Spleen (tissue), 11 donors: Measurements from ENCODE around the gene MAP3K12. TPM values are rescaled to one million over a fixed set of nuclear protein-coding genes. Genes with fewer than 3 reads are reported as not detected.

ENCODE experiments used
- DNase-seq: peaks from one replicate; pipeline ENCODE4 v3.0.0-alpha.2; 2020
- H3K27ac ChIP-seq, 8 donors: fragments of 200-600 bp; sonication (generic) in 7 of 8; 1 replicate in 4 of 8; 2 replicates in 4 of 8; pipeline versions ENCODE4 v1.5.0 to v1.8.0; 2016 to 2021; ENCODE audit warnings: inconsistent platforms in 4 of 8, mild to moderate bottlenecking in 4 of 8, moderate library complexity in 1 of 8
- H3K27me3 ChIP-seq, 7 donors: fragments of 200-600 bp; sonication (generic) in 6 of 7; replicated peaks in 1 of 7; 1 replicate in 4 of 7; 2 replicates in 3 of 7; pipeline versions ENCODE4 v1.5.0 to v1.8.0; 2016 to 2021; ENCODE audit warnings: inconsistent platforms in 3 of 7, mild to moderate bottlenecking in 1 of 7
- H3K36me3 ChIP-seq, 6 donors: fragments of 200-600 bp; sonication (generic) in 5 of 6; 1 replicate in 4 of 6; 2 replicates in 2 of 6; pipeline versions ENCODE4 v1.5.0 to v1.8.0; 2016 to 2021; ENCODE audit warnings: inconsistent platforms in 2 of 6
- H3K4me1 ChIP-seq, 6 donors: fragments of 200-600 bp; sonication (generic) in 5 of 6; 1 replicate in 3 of 6; 2 replicates in 3 of 6; pipeline versions ENCODE4 v1.5.0 to v1.8.0; 2016 to 2021; ENCODE audit warnings: inconsistent platforms in 3 of 6
- H3K4me3 ChIP-seq, 8 donors: fragments of 200-600 bp; sonication (generic) in 7 of 8; 1 replicate in 4 of 8; 2 replicates in 4 of 8; pipeline versions ENCODE4 v1.5.0 to v1.8.0; 2016 to 2021; ENCODE audit warnings: inconsistent platforms in 4 of 8, mild to moderate bottlenecking in 4 of 8, moderate library complexity in 2 of 8
- H3K9me3 ChIP-seq, 8 donors: fragments of 200-600 bp; sonication (generic) in 7 of 8; 1 replicate in 4 of 8; 2 replicates in 4 of 8; pipeline versions ENCODE4 v1.5.0 to v1.8.0; 2016 to 2021; ENCODE audit warnings: inconsistent platforms in 4 of 8
- CTCF ChIP-seq, 11 experiments: fragments of 200-600 bp in 7 of 11; fragments of 450-650 bp in 4 of 11; sonication (generic) in 4 of 11; IDR thresholded peaks in 8 of 11; conservative IDR thresholded peaks in 3 of 11; 1 replicate in 7 of 11; 2 replicates in 4 of 11; pipeline versions ENCODE4 v1.4.0 to v1.8.0; 2016 to 2021; ENCODE audit warnings: antibody characterized with exemption in 11 of 11, inconsistent platforms in 4 of 11, mild to moderate bottlenecking in 1 of 11
- POLR2A ChIP-seq, 3 donors: fragments of 450-650 bp; IDR thresholded peaks; one replicate each; pipeline ENCODE4 v1.5.1; 2017; ENCODE audit warnings: antibody characterized with exemption in 3 of 3, mild to moderate bottlenecking in 1 of 3
- POLR2AphosphoS5 ChIP-seq, 3 donors: sonication (generic); formaldehyde crosslinking; IDR thresholded peaks; one replicate each; pipeline ENCODE4 v1.5.1; 2017; ENCODE audit warnings: antibody characterized with exemption in 3 of 3
- WGBS, 5 donors: extraction: QIAGEN DNeasy Blood & Tissue Kit in 3 of 5; methylation state at CpG; one replicate each; pipeline versions ENCODE4 v1.1.5 to v1.1.7; 2013 to 2018; 5-methylcytosine and 5-hydroxymethylcytosine counted together
- intact Hi-C: fragments of 100-400 bp; cut with DNase I; formaldehyde crosslinking; loops from one replicate; pipeline ENCODE4 v1.15.0; 2023; ENCODE audit warnings: low total_unique reads
- polyA plus RNA-seq, 3 donors: library from polyadenylated mRNA; stranded (reverse); fragments of 200-250 nt; gene quantifications; one replicate each; pipeline ENCODE4 v1.2.1, GENCODE V29; 2013
- total RNA-seq, 7 donors: library from RNA; depleted of rRNA in 3 of 7; stranded (reverse); fragments of >200 nt in 3 of 7; fragmentation: NEBNext Ultra II Directional in 4 of 7; extraction: Animal tissue kit (Norgen Biotek cat#: 25700) in 4 of 7; gene quantifications; one replicate each; pipeline versions ENCODE4 v1.1.0 to v1.2.1, GENCODE V29; 2016 to 2021
- donor health status: healthy with polysubstance abuse.
- donor health status: DM: no; HTN: no; CAD: no; lungs with moderate emphysema.
- donor health status: DM: no; HTN: no; CAD: no.
- donor health status: Bipolar disorder and iron deficiency.
- donor health status: healthy.
- donor health status: DM: no; HTN: no; CAD: no.
- donor health status: DM: yes; HTN: yes; CAD: no.

Gene MAP3K12
- total and polyA plus RNA-seq, 10 donors = 8.0 to 27.4 (median 18.0) TPM

DNA sequence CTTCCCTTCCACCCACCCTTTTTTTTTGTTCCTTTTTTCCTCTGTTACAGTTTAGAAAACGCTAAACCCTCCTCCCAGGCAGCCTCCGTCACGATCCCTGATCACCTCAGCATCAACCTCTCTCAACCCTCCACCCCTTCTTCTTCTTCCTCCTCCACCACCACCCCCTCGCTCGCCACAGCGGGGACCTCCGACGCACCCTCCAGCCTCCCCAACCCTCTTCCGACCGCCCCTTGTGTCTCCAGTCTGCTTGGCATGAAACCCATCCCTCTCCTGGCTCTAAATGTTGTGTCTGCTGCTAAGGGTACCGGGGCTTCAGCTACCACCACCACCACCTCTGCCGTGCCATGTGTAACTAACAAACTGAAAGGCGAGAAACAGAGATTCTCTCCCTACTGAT lies 24.4 kb downstream of the MAP3K12 start:
- 70 to 80% (median 76%) methylated on average over 13 of the region's 13 CpGs for WGBS, 5 donors
- peaks cover 0 to 84% (median 47%) of the 10 kb centered on the region in 6 donors for H3K4me1 ChIP-seq
- no peak overlapping the region for H3K4me3 ChIP-seq
- H3K36me3 ChIP-seq = peaks cover 8 to 100% (median 100%) of the 10 kb centered on the region in 6 donors
- no peaks in the 10 kb centered on the region for H3K9me3 ChIP-seq
- TF ChIP-seq CTCF (IDR thresholded peaks at IDR 0.05 in 8 of 11, conservative IDR thresholded peaks at IDR 0.05 in 3 of 11) (no peak), POLR2A (IDR thresholded peaks at IDR 0.05) (no peak), POLR2AphosphoS5 (IDR thresholded peaks at IDR 0.05) (peak; percentile 27 to 63 (median 46))
- no peaks in the 10 kb centered on the region for H3K27me3 ChIP-seq
- H3K27ac ChIP-seq = peak overlapping the region in 4 of 8 donors; percentile 4 to 40 (median 11)
- intact Hi-C loops = no loop called here
- DNase-seq = no peak

DNA sequence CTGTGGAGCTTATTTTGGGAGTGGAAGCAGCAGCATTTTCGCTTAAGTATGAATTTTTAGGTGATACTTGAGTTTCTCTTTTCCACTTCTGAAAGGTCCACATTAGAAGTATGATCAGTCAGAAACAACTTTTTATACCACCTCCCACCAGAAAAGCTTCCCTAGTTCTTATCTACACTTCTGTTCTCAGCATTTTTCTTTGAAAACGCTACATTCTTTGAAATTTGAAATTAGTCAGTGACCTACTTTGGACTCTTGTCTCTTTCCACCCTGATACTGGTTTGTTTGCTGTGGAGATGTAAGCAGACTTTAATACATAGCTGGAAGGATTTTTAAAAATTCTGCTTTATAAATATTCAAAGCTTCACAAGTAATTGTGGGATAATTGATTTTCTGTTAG lies 25.2 kb downstream of the MAP3K12 start:
- no peak for DNase-seq
- no peaks in the 10 kb centered on the region for H3K27me3 ChIP-seq
- no peaks in the 10 kb centered on the region for H3K9me3 ChIP-seq
- H3K4me3 ChIP-seq = no peak overlapping the region
- WGBS, 5 donors = 66 to 83% (median 77%) methylated on average over 2 of the region's 2 CpGs
- peaks cover 8 to 100% (median 100%) of the 10 kb centered on the region in 6 donors for H3K36me3 ChIP-seq
- intact Hi-C loops = no loop called here
- no peak for TF ChIP-seq CTCF (IDR thresholded peaks at IDR 0.05 in 8 of 11, conservative IDR thresholded peaks at IDR 0.05 in 3 of 11)
- TF ChIP-seq POLR2AphosphoS5 (IDR thresholded peaks at IDR 0.05) = no peak
- no peak for TF ChIP-seq POLR2A (IDR thresholded peaks at IDR 0.05)
- peak overlapping the region in 2 of 8 donors; percentile 6 to 10 for H3K27ac ChIP-seq
- peaks cover 0 to 78% (median 45%) of the 10 kb centered on the region in 6 donors for H3K4me1 ChIP-seq

- DNase-seq = no peak
- Histone ChIP-seq H3K36me3 (peaks cover 9 to 100% (median 100%) of the 10 kb centered on the region in 6 donors), H3K4me3 (no peak overlapping the region), H3K9me3 (no peaks in the 10 kb centered on the region), H3K27me3 (no peaks in the 10 kb centered on the region), H3K4me1 (peaks cover 0 to 61% (median 38%) of the 10 kb centered on the region in 6 donors), H3K27ac (no peak overlapping the region)
- TF ChIP-seq POLR2A (IDR thresholded peaks at IDR 0.05) = no peak
- TF ChIP-seq POLR2AphosphoS5 (IDR thresholded peaks at IDR 0.05) = no peak
- no peak for TF ChIP-seq CTCF (IDR thresholded peaks at IDR 0.05 in 8 of 11, conservative IDR thresholded peaks at IDR 0.05 in 3 of 11)
- intact Hi-C loops = no loop called here
- 92 to 97% (median 94%) methylated on average over 1 of the region's 1 CpG for WGBS, 5 donors
These were observed 27.1 kb downstream of the MAP3K12 start for GRCh38 chr12:53472056-53472582.

- 55 to 81% (median 67%) methylated on average over 1 of the region's 1 CpG for WGBS, 5 donors
- peak in 1 of 3 donors; percentile 18 for TF ChIP-seq POLR2AphosphoS5 (IDR thresholded peaks at IDR 0.05)
- TF ChIP-seq POLR2A (IDR thresholded peaks at IDR 0.05) = no peak
- Histone ChIP-seq H3K4me3 (no peak overlapping the region), H3K27ac (peak overlapping the region in 1 of 8 donors; percentile 9), H3K4me1 (peaks cover 3 to 60% (median 30%) of the 10 kb centered on the region in 6 donors), H3K9me3 (no peaks in the 10 kb centered on the region), H3K27me3 (no peaks in the 10 kb centered on the region), H3K36me3 (peaks cover 9 to 100% (median 100%) of the 10 kb centered on the region in 6 donors)
- intact Hi-C loops = no loop called here
- no peak for DNase-seq
These were observed 31.0 kb downstream of the MAP3K12 start for GRCh38 chr12:53468282-53468681.
